H1 (cell line): Measurements from ENCODE around the gene F11R. TPM values are rescaled to one million over a fixed set of nuclear protein-coding genes. Genes with fewer than 3 reads are reported as not detected.

Source experiments
- CTCF ChIA-PET: fragments of 300-600 bp; sonication (Branson Sonifier 250); formaldehyde crosslinking; loops from one replicate; lab custom pipeline; 2021; ENCODE audit not compliant: partially characterized antibody; lab: Charles Lee
- POLR2A ChIA-PET: fragments of 300-600 bp; sonication (Branson Sonifier 250); formaldehyde crosslinking; loops from one replicate; lab custom pipeline; 2021; ENCODE audit warnings: inconsistent platforms; ENCODE audit not compliant: partially characterized antibody; lab: Charles Lee
- DNase-seq, 2 experiments: peaks; one replicate each; pipeline versions ENCODE4 v3.0.0 to v3.0.0-alpha.2; 2010 to 2022; ENCODE audit warnings: low spot score in 2 of 2, low read depth in 1 of 2, mixed read lengths in 1 of 2
- FAIRE-seq: peaks from 2 replicates; lab custom pipeline; 2011; peaks lifted over from hg19 to GRCh38; lab: Jason Lieb, UNC
- H2AFZ ChIP-seq: 2 replicates; pipeline ENCODE4 v1.8.1; 2012; ENCODE audit warnings: low read length, inconsistent platforms
- H2AK5ac ChIP-seq: 2 replicates; pipeline ENCODE4 v1.6.1; 2013; ENCODE audit warnings: low read depth, low read length
- H2BK120ac ChIP-seq: replicated peaks from 2 replicates; pipeline ENCODE3; 2013; ENCODE audit warnings: low read depth, low read length, inconsistent platforms
- H2BK12ac ChIP-seq: 2 replicates; pipeline ENCODE4 v1.6.1; 2013; ENCODE audit warnings: low read depth, low read length
- H2BK15ac ChIP-seq: 2 replicates; pipeline ENCODE4 v1.6.1; 2013; ENCODE audit warnings: low read length
- H2BK20ac ChIP-seq: 2 replicates; pipeline ENCODE4 v1.6.1; 2013; ENCODE audit warnings: low read length
- H2BK5ac ChIP-seq: 2 replicates; pipeline ENCODE4 v1.6.1; 2013; ENCODE audit warnings: low read depth, low read length
- H3K14ac ChIP-seq: 2 replicates; pipeline ENCODE4 v1.6.1; 2013; ENCODE audit warnings: inconsistent platforms; ENCODE audit not compliant: insufficient read length
- H3K18ac ChIP-seq: 2 replicates; pipeline ENCODE4 v1.6.1; 2013; ENCODE audit warnings: low read length; ENCODE audit errors: extremely low read depth
- H3K23ac ChIP-seq: 2 replicates; pipeline ENCODE4 v1.6.1; 2013; ENCODE audit warnings: inconsistent platforms; ENCODE audit not compliant: insufficient read length
- H3K23me2 ChIP-seq: 2 replicates; pipeline ENCODE4 v1.6.1; 2013; ENCODE audit warnings: low read depth, low read length
- H3K27ac ChIP-seq: 2 replicates; pipeline ENCODE4 v1.6.1; 2011; ENCODE audit warnings: low read depth, low read length, inconsistent platforms
- H3K27me3 ChIP-seq, 4 experiments: replicated peaks in 1 of 4; 1 replicate in 1 of 4; 2 replicates in 3 of 4; pipeline versions ENCODE4 v1.6.1 to v1.8.1; 2011 to 2013; ENCODE audit warnings: low read length in 3 of 4, mild to moderate bottlenecking in 3 of 4, inconsistent platforms in 2 of 4, mixed read lengths in 2 of 4, moderate library complexity in 1 of 4; ENCODE audit not compliant: control insufficient read depth in 3 of 4, insufficient read depth in 3 of 4; ENCODE audit errors: extremely low read depth in 1 of 4
- H3K36me3 ChIP-seq, 4 experiments: 2 replicates each; pipeline versions ENCODE4 v1.6.1 to v1.8.1; 2011 to 2013; ENCODE audit warnings: mild to moderate bottlenecking in 4 of 4, low read length in 3 of 4, moderate library complexity in 2 of 4, control low read depth in 1 of 4, inconsistent platforms in 1 of 4; ENCODE audit not compliant: insufficient read depth in 4 of 4, control insufficient read depth in 2 of 4
- H3K4ac ChIP-seq: replicated peaks from 2 replicates; pipeline ENCODE3; 2013; ENCODE audit warnings: low read length, low read depth, mixed read lengths, inconsistent platforms; ENCODE audit not compliant: insufficient read length
- H3K4me1 ChIP-seq, 4 experiments: replicated peaks in 1 of 4; 1 replicate in 1 of 4; 2 replicates in 3 of 4; pipeline versions ENCODE4 v1.6.1 to v1.8.1; 2011 to 2013; ENCODE audit warnings: low read length in 3 of 4, inconsistent platforms in 2 of 4, mixed read lengths in 1 of 4; ENCODE audit not compliant: insufficient read depth in 4 of 4, control insufficient read depth in 3 of 4
- H3K4me2 ChIP-seq, 2 experiments: 2 replicates each; pipeline versions ENCODE4 v1.6.1 to v1.8.1; 2011 to 2013; ENCODE audit warnings: low read depth in 2 of 2, low read length in 2 of 2, control low read depth in 1 of 2, inconsistent platforms in 1 of 2, mild to moderate bottlenecking in 1 of 2; ENCODE audit not compliant: insufficient read depth in 1 of 2
- H3K4me3 ChIP-seq, 4 experiments: fragments of 200-600, 300-600 bp in 1 of 4; sonication (generic), shearing (Covaris generic), sonication (Bioruptor Twin) in 1 of 4; 2 replicates each; pipeline versions ENCODE4 v1.5.1 to v1.8.1; 2011 to 2016; ENCODE audit warnings: low read length in 4 of 4, low read depth in 3 of 4, control low read depth in 2 of 4, inconsistent platforms in 2 of 4, mild to moderate bottlenecking in 2 of 4, mixed read lengths in 1 of 4, moderate library complexity in 1 of 4; ENCODE audit not compliant: insufficient read depth in 2 of 4; ENCODE audit errors: extremely low read depth in 1 of 4
- H3K56ac ChIP-seq: replicated peaks from 2 replicates; pipeline ENCODE3; 2013; ENCODE audit warnings: low read depth, mild to moderate bottlenecking, mixed read lengths, low read length, inconsistent platforms; ENCODE audit not compliant: insufficient read length
- H3K79me1 ChIP-seq: 2 replicates; pipeline ENCODE4 v1.6.1; 2013; ENCODE audit warnings: low read depth, low read length, control low read depth
- H3K79me2 ChIP-seq, 2 experiments: 2 replicates each; pipeline versions ENCODE4 v1.6.1 to v1.8.1; 2012 to 2013; ENCODE audit warnings: low read length in 2 of 2, mild to moderate bottlenecking in 2 of 2, inconsistent platforms in 1 of 2; ENCODE audit not compliant: insufficient read depth in 2 of 2, control insufficient read depth in 1 of 2
- H3K9ac ChIP-seq, 4 experiments: replicated peaks in 1 of 4; 1 replicate in 1 of 4; 2 replicates in 3 of 4; pipeline versions ENCODE4 v1.6.1 to v1.8.1; 2011 to 2013; ENCODE audit warnings: low read depth in 3 of 4, low read length in 3 of 4, control low read depth in 2 of 4, mild to moderate bottlenecking in 2 of 4, moderate library complexity in 2 of 4, inconsistent platforms in 1 of 4; ENCODE audit errors: extremely low read depth in 1 of 4
- H3K9me3 ChIP-seq, 2 experiments: 2 replicates each; pipeline versions ENCODE4 v1.6.1 to v1.8.1; 2012 to 2013; ENCODE audit warnings: mild to moderate bottlenecking in 2 of 2, moderate library complexity in 2 of 2, control low read depth in 1 of 2, inconsistent platforms in 1 of 2, low read depth in 1 of 2, low read length in 1 of 2, mixed read lengths in 1 of 2; ENCODE audit not compliant: insufficient read depth in 2 of 2
- H4K20me1 ChIP-seq, 2 experiments: replicated peaks in 1 of 2; 2 replicates each; pipeline versions ENCODE3 to v1.8.1; 2011 to 2013; ENCODE audit warnings: inconsistent platforms in 2 of 2, low read length in 2 of 2, mild to moderate bottlenecking in 1 of 2; ENCODE audit not compliant: insufficient read depth in 2 of 2, control insufficient read depth in 1 of 2
- H4K5ac ChIP-seq: 2 replicates; pipeline ENCODE4 v1.6.1; 2013; ENCODE audit warnings: low read length, low read depth, mixed read lengths, inconsistent platforms; ENCODE audit not compliant: insufficient read length
- H4K8ac ChIP-seq: 2 replicates; pipeline ENCODE4 v1.8.0; 2013; ENCODE audit warnings: mild to moderate bottlenecking, moderate library complexity, low read length, inconsistent platforms; ENCODE audit not compliant: insufficient read depth; ENCODE audit errors: extremely low read depth
- H4K91ac ChIP-seq: replicated peaks from 2 replicates; pipeline ENCODE3; 2013; ENCODE audit warnings: low read length, mixed read lengths, inconsistent platforms; ENCODE audit not compliant: insufficient read length
- CBX8 ChIP-seq: fragments of 300-800, 300-1000 bp; sonication (generic); IDR thresholded peaks from 2 replicates; pipeline ENCODE4 v1.7.1; 2016; ENCODE audit warnings: low read depth, low read length, borderline replicate concordance
- CHD2 ChIP-seq: IDR thresholded peaks from 2 replicates; pipeline ENCODE4 v1.6.1; 2012; ENCODE audit warnings: low read length, improper control_type of control experiment
- EZH2 ChIP-seq: fragments of 200-600 bp; sonication (generic); IDR thresholded peaks from 2 replicates; pipeline ENCODE4 v1.7.1; 2012; ENCODE audit warnings: low read depth, mild to moderate bottlenecking, moderate library complexity, low read length, inconsistent platforms; ENCODE audit not compliant: severe bottlenecking
- MAFK ChIP-seq: IDR thresholded peaks from 2 replicates; pipeline ENCODE4 v1.6.1; 2012; ENCODE audit warnings: low read depth, mild to moderate bottlenecking, improper control_type of control experiment, low read length
- NANOG ChIP-seq: IDR thresholded peaks from 2 replicates; pipeline ENCODE4 v1.6.1; 2011; ENCODE audit warnings: low read length, low read depth, mild to moderate bottlenecking, inconsistent platforms; ENCODE audit not compliant: insufficient read depth, poor library complexity, severe bottlenecking
- POU5F1 ChIP-seq: IDR thresholded peaks from 2 replicates; pipeline ENCODE4 v1.6.1; 2011; ENCODE audit warnings: low read depth, mild to moderate bottlenecking, low read length, moderate library complexity
- RBBP5 ChIP-seq: IDR thresholded peaks from 2 replicates; pipeline ENCODE4 v1.7.1; 2012; ENCODE audit warnings: low read depth, mild to moderate bottlenecking, inconsistent platforms, low read length, moderate library complexity, borderline replicate concordance
- SAP30 ChIP-seq: fragments of 300-600 bp; sonication (generic); IDR thresholded peaks from 2 replicates; pipeline ENCODE4 v1.7.1; 2012; ENCODE audit warnings: low read length, moderate library complexity, mild to moderate bottlenecking, inconsistent platforms; ENCODE audit not compliant: insufficient read depth, insufficient replicate concordance
- SP2 ChIP-seq: IDR thresholded peaks from 2 replicates; pipeline ENCODE4 v1.6.1; 2012; ENCODE audit warnings: mild to moderate bottlenecking, low read length, inconsistent platforms
- TBP ChIP-seq: IDR thresholded peaks from 2 replicates; pipeline ENCODE4 v1.6.1; 2011; ENCODE audit warnings: low read depth, low read length, improper control_type of control experiment
- ZNF274 ChIP-seq: IDR thresholded peaks from 2 replicates; pipeline ENCODE4 v1.7.0; 2012; ENCODE audit warnings: low read length, borderline replicate concordance; ENCODE audit errors: extremely low read depth
- WGBS, 2 experiments: shearing (Covaris generic) in 1 of 2; methylation state at CpG; one replicate each; pipeline versions ENCODE4 v1.1.6 to v1.1.7; 2013 to 2015; ENCODE audit warnings: low lambda C conversion rate in 2 of 2, mixed read lengths in 2 of 2, inconsistent platforms in 1 of 2, low coverage in 1 of 2, missing lambda C conversion rate in 1 of 2; ENCODE audit not compliant: insufficient replicate concordance in 2 of 2, insufficient coverage in 1 of 2, insufficient read length in 1 of 2; ENCODE audit errors: extremely low coverage in 1 of 2, missing lambda C conversion rate in 1 of 2; 5-methylcytosine and 5-hydroxymethylcytosine counted together
- polyA plus RNA-seq, 7 experiments: library from polyadenylated mRNA; depleted of rRNA in 3 of 7; stranded (reverse) in 5 of 7; unstranded in 2 of 7; fragments of >200 nt in 5 of 7; fragments of 200-250 nt in 2 of 7; gene quantifications; 1 replicate in 5 of 7; 2 replicates in 1 of 7; 4 replicates in 1 of 7; pipeline versions ENCODE4 v1.2.1 to v1.2.3, GENCODE V29; 2011 to 2013; ENCODE audit warnings: missing spikeins in 2 of 7, mixed read lengths in 2 of 7
- total RNA-seq: library from RNA; stranded (reverse); fragmentation: NEBNext Ultra II Directional; extraction: Animal tissue kit (Norgen Biotek cat#: 25700); gene quantifications from 2 replicates; pipeline ENCODE4 v1.2.1, GENCODE V29; 2021
- TF ChIP-seq, protein P1 (sequence below): IDR thresholded peaks from 2 replicates; pipeline ENCODE4 v1.6.1; 2012; ENCODE audit warnings: low read length, inconsistent platforms

The F11R gene
- total and polyA plus RNA-seq, 2 of the 8 experiments (the other 6 are each of a cell fraction or from before 2014, with no cell fraction given), result 159 to 200 TPM

DNA sequence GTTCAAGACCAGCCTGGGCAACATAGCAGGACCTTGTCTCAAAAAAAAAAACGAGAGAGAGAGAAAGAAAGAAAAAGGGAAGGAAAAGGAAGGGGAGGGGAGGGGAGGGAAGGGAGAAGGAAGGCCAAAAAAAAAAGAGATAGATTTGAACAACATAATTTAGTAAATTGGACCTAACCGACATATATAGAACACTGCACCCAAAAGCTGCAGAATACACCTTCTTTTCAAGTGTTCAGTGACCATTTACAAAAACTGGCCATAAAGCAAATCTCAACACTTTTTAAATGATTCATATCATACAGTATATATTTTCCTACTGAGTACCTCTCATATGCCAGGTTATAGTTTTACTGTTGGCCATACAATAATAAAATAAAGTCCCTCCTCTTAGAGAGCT lies 10.9 kb upstream of the F11R start:
- no peak overlapping the region for H3K56ac ChIP-seq
- peaks cover 0 to 3% (median 2%) of the 10 kb centered on the region in 4 experiments; a peak in 2 of 7 replicates for H3K4me1 ChIP-seq
- no peak overlapping the region for H4K8ac ChIP-seq
- peaks cover 0 to 11% of the 10 kb centered on the region in 2 experiments; a peak in 1 of 4 replicates for H3K9me3 ChIP-seq
- H4K91ac ChIP-seq, result no peak overlapping the region
- no peak overlapping the region for H2BK15ac ChIP-seq
- DNase-seq (no peak), FAIRE-seq (no peak)
- H4K20me1 ChIP-seq, result no peaks in the 10 kb centered on the region
- H2BK20ac ChIP-seq, result no peak overlapping the region
- H2BK5ac ChIP-seq, result no peak overlapping the region
- no peaks in the 10 kb centered on the region for H3K27me3 ChIP-seq
- H2BK12ac ChIP-seq, result no peak overlapping the region
- no peak overlapping the region for H3K4ac ChIP-seq
- no peak overlapping the region for H3K23ac ChIP-seq
- H3K4me3 ChIP-seq, result no peak overlapping the region
- H3K23me2 ChIP-seq, result no peaks in the 10 kb centered on the region
- no peak overlapping the region for H2BK120ac ChIP-seq
- no peak overlapping the region for H3K14ac ChIP-seq
- no peak overlapping the region for H3K4me2 ChIP-seq
- 92% methylated on average over 1 of the region's 2 CpGs; no CpG with 5 or more reads in 1 of the 2 experiments for WGBS, 2 experiments
- no peak overlapping the region for H3K9ac ChIP-seq
- no peak overlapping the region for H3K18ac ChIP-seq
- peaks cover 0 to 5% (median 0%) of the 10 kb centered on the region in 4 experiments; a peak in 1 of 8 replicates for H3K36me3 ChIP-seq
- POLR2A ChIA-PET, result interaction anchor here (1.0 to 2.3 kb wide), 4 partner anchors 11 to 18 kb away, joined by 3 to 8 read pairs (median 4); partner anchors contain the start of genes F11R and USF1
- no peak overlapping the region for H2AFZ ChIP-seq
- peaks cover 0 to 2% of the 10 kb centered on the region in 2 experiments; a peak in 1 of 4 replicates for H3K79me2 ChIP-seq
- no peak overlapping the region for H4K5ac ChIP-seq
- H2AK5ac ChIP-seq, result no peak overlapping the region
- H3K79me1 ChIP-seq, result no peaks in the 10 kb centered on the region; the same call in 1 of the 2 replicates
- no peak overlapping the region for H3K27ac ChIP-seq
- CTCF ChIA-PET, result interaction anchor here (1.4 kb wide), 1 partner anchor 11 kb away, joined by 4 read pairs; the partner anchor contains the start of gene F11R
- TF ChIP-seq POU5F1 (no peak), ZNF274 (no peak), CBX8 (no peak), SAP30 (no peak), EZH2 (no peak), SP2 (no peak), MAFK (no peak), NANOG (no peak), CHD2 (no peak), RBBP5 (no peak), TBP (no peak)
- TF ChIP-seq, protein P1, sequence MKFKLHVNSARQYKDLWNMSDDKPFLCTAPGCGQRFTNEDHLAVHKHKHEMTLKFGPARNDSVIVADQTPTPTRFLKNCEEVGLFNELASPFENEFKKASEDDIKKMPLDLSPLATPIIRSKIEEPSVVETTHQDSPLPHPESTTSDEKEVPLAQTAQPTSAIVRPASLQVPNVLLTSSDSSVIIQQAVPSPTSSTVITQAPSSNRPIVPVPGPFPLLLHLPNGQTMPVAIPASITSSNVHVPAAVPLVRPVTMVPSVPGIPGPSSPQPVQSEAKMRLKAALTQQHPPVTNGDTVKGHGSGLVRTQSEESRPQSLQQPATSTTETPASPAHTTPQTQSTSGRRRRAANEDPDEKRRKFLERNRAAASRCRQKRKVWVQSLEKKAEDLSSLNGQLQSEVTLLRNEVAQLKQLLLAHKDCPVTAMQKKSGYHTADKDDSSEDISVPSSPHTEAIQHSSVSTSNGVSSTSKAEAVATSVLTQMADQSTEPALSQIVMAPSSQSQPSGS, result no peak
